GM23248 (cell line): ENCODE results near the gene FAM149B1. TPM values are rescaled to one million over a fixed set of nuclear protein-coding genes. Genes with fewer than 3 reads are reported as not detected.

ENCODE experiments used
- DNase-seq: peaks from one replicate; pipeline ENCODE4 v3.0.0-alpha.2; 2015
- H2AFZ ChIP-seq: fragments of 200-600 bp; sonication (generic); 2 replicates; pipeline ENCODE4 v1.6.1; 2016; ENCODE audit warnings: antibody characterized with exemption
- H3F3A ChIP-seq: fragments of 200-600 bp; sonication (generic); 2 replicates; pipeline ENCODE4 v1.6.1; 2016; ENCODE audit warnings: mild to moderate bottlenecking, antibody characterized with exemption, mixed run types; ENCODE audit not compliant: insufficient read depth
- H3K27ac ChIP-seq: fragments of 200-600 bp; sonication (generic); 2 replicates; pipeline ENCODE4 v1.5.1; 2016; ENCODE audit warnings: mild to moderate bottlenecking
- H3K27me3 ChIP-seq: fragments of 200-600 bp; sonication (generic); replicated peaks from 2 replicates; pipeline ENCODE4 v1.6.1; 2016; ENCODE audit warnings: mild to moderate bottlenecking; ENCODE audit not compliant: insufficient read depth
- H3K36me3 ChIP-seq: fragments of 200-600 bp; sonication (generic); 2 replicates; pipeline ENCODE4 v1.6.1; 2016; ENCODE audit warnings: low read depth, mild to moderate bottlenecking
- H3K4me1 ChIP-seq: fragments of 200-600 bp; sonication (generic); 2 replicates; pipeline ENCODE4 v1.6.1; 2016; ENCODE audit warnings: mild to moderate bottlenecking; ENCODE audit not compliant: insufficient read depth
- H3K4me2 ChIP-seq: fragments of 200-600 bp; sonication (generic); one replicate; pipeline ENCODE4 v1.6.1; 2016; ENCODE audit warnings: mild to moderate bottlenecking; ENCODE audit not compliant: unreplicated experiment
- H3K4me3 ChIP-seq: fragments of 200-600 bp; sonication (generic); 2 replicates; pipeline ENCODE4 v1.5.1; 2016; ENCODE audit warnings: mild to moderate bottlenecking
- H3K79me2 ChIP-seq: fragments of 200-600 bp; sonication (generic); 2 replicates; pipeline ENCODE4 v1.6.1; 2016; ENCODE audit warnings: mild to moderate bottlenecking; ENCODE audit not compliant: insufficient read depth
- H3K9ac ChIP-seq: fragments of 200-600 bp; sonication (generic); 2 replicates; pipeline ENCODE4 v1.6.1; 2016; ENCODE audit warnings: mild to moderate bottlenecking
- H3K9me2 ChIP-seq: fragments of 200-600 bp; sonication (generic); 2 replicates; pipeline ENCODE4 v1.6.1; 2016; ENCODE audit warnings: mixed run types, mild to moderate bottlenecking, moderate library complexity; ENCODE audit not compliant: insufficient read depth
- H3K9me3 ChIP-seq: fragments of 200-600 bp; sonication (generic); one replicate; pipeline ENCODE4 v1.6.1; 2017; ENCODE audit warnings: low read depth
- H4K20me1 ChIP-seq: fragments of 200-600 bp; sonication (generic); 2 replicates; pipeline ENCODE4 v1.6.0; 2016; ENCODE audit not compliant: insufficient read depth
- EZH2 ChIP-seq: fragments of 200-600 bp; sonication (generic); IDR thresholded peaks from 2 replicates; pipeline ENCODE4 v1.6.1; 2018; ENCODE audit warnings: antibody characterized with exemption, mild to moderate bottlenecking; ENCODE audit not compliant: insufficient read depth, poor library complexity, severe bottlenecking
- EZH2phosphoT487 ChIP-seq: fragments of 200-600 bp; sonication (generic); IDR thresholded peaks from 2 replicates; pipeline ENCODE4 v1.6.1; 2018; ENCODE audit warnings: antibody characterized with exemption, moderate library complexity, mild to moderate bottlenecking, low read depth; ENCODE audit not compliant: insufficient read depth
- WGBS, 2 experiments: methylation state at CpG; one replicate each; pipeline ENCODE4 v1.1.6; 2015 to 2017; ENCODE audit warnings: low lambda C conversion rate in 2 of 2, low coverage in 1 of 2; ENCODE audit errors: missing lambda C conversion rate in 2 of 2; 5-methylcytosine and 5-hydroxymethylcytosine counted together
- in situ Hi-C: fragments of 300-500 bp; cut with MboI; formaldehyde crosslinking; loops from 2 replicates; pipeline ENCODE4 v1.15.0; 2020
- polyA plus RNA-seq: library from polyadenylated mRNA; unstranded; fragments of >200 nt; fragmentation: Nextera tagmentation; extraction: Ambion mirVana; gene quantifications from 2 replicates; pipeline ENCODE4 v1.2.1, GENCODE V29; 2016
- total RNA-seq: library from RNA; depleted of rRNA; stranded (reverse); fragments of >200 nt; shearing (Covaris generic); gene quantifications from 2 replicates; pipeline ENCODE4 v1.2.3, GENCODE V29; 2014

FAM149B1 gene
- total and polyA plus RNA-seq, 2 experiments from 2014 or later = 7.4 to 23.3 TPM

- no peaks in the 10 kb centered on the region for H3K27me3 ChIP-seq
- no peak overlapping the region for H2AFZ ChIP-seq
- H4K20me1 ChIP-seq = no peaks in the 10 kb centered on the region
- H3K9me2 ChIP-seq = no peaks in the 10 kb centered on the region
- in situ Hi-C loops = no loop called here
- peaks cover 26% of the 10 kb centered on the region for H3K36me3 ChIP-seq
- peaks cover 31% of the 10 kb centered on the region for H3F3A ChIP-seq
- DNase-seq = peak; percentile 75
- no peak overlapping the region for H3K27ac ChIP-seq
- no peak for TF ChIP-seq EZH2
- no peak overlapping the region for H3K4me2 ChIP-seq
- no peak overlapping the region for H3K4me3 ChIP-seq
- H3K4me1 ChIP-seq = peaks cover 28% of the 10 kb centered on the region
- no peak overlapping the region for H3K9ac ChIP-seq
- WGBS, 2 experiments = 5% methylated on average over 5 of the region's 5 CpGs
- no peaks in the 10 kb centered on the region for H3K9me3 ChIP-seq
- peaks cover 92% of the 10 kb centered on the region for H3K79me2 ChIP-seq
These were observed 8.8 kb upstream of the FAM149B1 start for GRCh38 chr10:73159038-73159648.

GRCh38 chr10:73161079-73161478 is 6.8 kb upstream of the FAM149B1 start:
- no peak for TF ChIP-seq EZH2
- TF ChIP-seq EZH2phosphoT487 = no peak
- Histone ChIP-seq H3F3A (peaks cover 45% of the 10 kb centered on the region), H3K9me2 (no peaks in the 10 kb centered on the region), H3K4me3 (no peak overlapping the region), H2AFZ (no peak overlapping the region), H4K20me1 (no peaks in the 10 kb centered on the region), H3K9ac (no peak overlapping the region; the same call in 1 of the 2 replicates), H3K4me1 (peaks cover 28% of the 10 kb centered on the region), H3K27me3 (no peaks in the 10 kb centered on the region), H3K9me3 (no peaks in the 10 kb centered on the region), H3K4me2 (no peak overlapping the region), H3K36me3 (peaks cover 14% of the 10 kb centered on the region), H3K79me2 (peaks cover 94% of the 10 kb centered on the region), H3K27ac (no peak overlapping the region)
- WGBS, 2 experiments = 96 to 100% methylated on average over 1 of the region's 1 CpG
- no peak for DNase-seq
- in situ Hi-C loops = no loop called here

GRCh38 chr10:73161662-73162061 is 6.3 kb upstream of the FAM149B1 start:
- peaks cover 94% of the 10 kb centered on the region for H3K79me2 ChIP-seq
- H3K27ac ChIP-seq = peak overlapping the region; percentile 94; the same call in 1 of the 2 replicates
- H3K36me3 ChIP-seq = 0 out of 2 replicates have a peak, but pooled peaks cover 8% of the 10 kb centered on the region
- TF ChIP-seq EZH2phosphoT487 = no peak
- no peak for TF ChIP-seq EZH2
- no peaks in the 10 kb centered on the region for H3K9me3 ChIP-seq
- no peaks in the 10 kb centered on the region for H3K9me2 ChIP-seq
- H3F3A ChIP-seq = peaks cover 47% of the 10 kb centered on the region
- no peak overlapping the region for H3K4me3 ChIP-seq
- in situ Hi-C loops = no loop called here
- H3K27me3 ChIP-seq = no peaks in the 10 kb centered on the region
- 92 to 96% methylated on average over 3 of the region's 3 CpGs for WGBS, 2 experiments
- H4K20me1 ChIP-seq = no peaks in the 10 kb centered on the region
- H3K9ac ChIP-seq = no peak overlapping the region
- H2AFZ ChIP-seq = no peak overlapping the region
- DNase-seq = no peak
- no peak overlapping the region for H3K4me2 ChIP-seq
- peaks cover 33% of the 10 kb centered on the region for H3K4me1 ChIP-seq

- peak overlapping the region; percentile 68 for H3K9ac ChIP-seq
- no peak overlapping the region for H2AFZ ChIP-seq
- TF ChIP-seq EZH2phosphoT487 (no peak), EZH2 (no peak)
- H3K36me3 ChIP-seq = 0 out of 2 replicates have a peak, but pooled peaks cover 4% of the 10 kb centered on the region
- peak; percentile 83 for DNase-seq
- peaks cover 38% of the 10 kb centered on the region for H3K4me1 ChIP-seq
- in situ Hi-C loops = no loop called here
- no peaks in the 10 kb centered on the region for H4K20me1 ChIP-seq
- WGBS, 2 experiments = 94 to 98% methylated on average over 2 of the region's 2 CpGs
- H3K9me2 ChIP-seq = no peaks in the 10 kb centered on the region
- H3F3A ChIP-seq = peaks cover 47% of the 10 kb centered on the region
- peak overlapping the region; percentile 41 for H3K4me2 ChIP-seq
- H3K27me3 ChIP-seq = no peaks in the 10 kb centered on the region
- H3K9me3 ChIP-seq = no peaks in the 10 kb centered on the region
- no peak overlapping the region for H3K4me3 ChIP-seq
- H3K79me2 ChIP-seq = peaks cover 92% of the 10 kb centered on the region
- peak overlapping the region; percentile 94 for H3K27ac ChIP-seq
These were observed 4.8 kb upstream of the FAM149B1 start for GRCh38 chr10:73163096-73163495.
